H1 (cell line): Measurements from ENCODE around the gene DPH5. TPM values are rescaled to one million over a fixed set of nuclear protein-coding genes. Genes with fewer than 3 reads are reported as not detected.

ENCODE experiments used
- CTCF ChIA-PET: fragments of 300-600 bp; sonication (Branson Sonifier 250); formaldehyde crosslinking; loops from one replicate; lab custom pipeline; 2021; ENCODE audit not compliant: partially characterized antibody; lab: Charles Lee
- POLR2A ChIA-PET: fragments of 300-600 bp; sonication (Branson Sonifier 250); formaldehyde crosslinking; loops from one replicate; lab custom pipeline; 2021; ENCODE audit warnings: inconsistent platforms; ENCODE audit not compliant: partially characterized antibody; lab: Charles Lee
- DNase-seq, 2 experiments: peaks; one replicate each; pipeline versions ENCODE4 v3.0.0 to v3.0.0-alpha.2; 2010 to 2022; ENCODE audit warnings: low spot score in 2 of 2, low read depth in 1 of 2, mixed read lengths in 1 of 2
- FAIRE-seq: peaks from 2 replicates; lab custom pipeline; 2011; peaks lifted over from hg19 to GRCh38; lab: Jason Lieb, UNC
- H2AFZ ChIP-seq: 2 replicates; pipeline ENCODE4 v1.8.1; 2012; ENCODE audit warnings: low read length, inconsistent platforms
- H2AK5ac ChIP-seq: 2 replicates; pipeline ENCODE4 v1.6.1; 2013; ENCODE audit warnings: low read depth, low read length
- H2BK120ac ChIP-seq: replicated peaks from 2 replicates; pipeline ENCODE3; 2013; ENCODE audit warnings: low read depth, low read length, inconsistent platforms
- H2BK12ac ChIP-seq: 2 replicates; pipeline ENCODE4 v1.6.1; 2013; ENCODE audit warnings: low read depth, low read length
- H2BK15ac ChIP-seq: 2 replicates; pipeline ENCODE4 v1.6.1; 2013; ENCODE audit warnings: low read length
- H2BK20ac ChIP-seq: 2 replicates; pipeline ENCODE4 v1.6.1; 2013; ENCODE audit warnings: low read length
- H2BK5ac ChIP-seq: 2 replicates; pipeline ENCODE4 v1.6.1; 2013; ENCODE audit warnings: low read depth, low read length
- H3K14ac ChIP-seq: 2 replicates; pipeline ENCODE4 v1.6.1; 2013; ENCODE audit warnings: inconsistent platforms; ENCODE audit not compliant: insufficient read length
- H3K18ac ChIP-seq: 2 replicates; pipeline ENCODE4 v1.6.1; 2013; ENCODE audit warnings: low read length; ENCODE audit errors: extremely low read depth
- H3K23ac ChIP-seq: 2 replicates; pipeline ENCODE4 v1.6.1; 2013; ENCODE audit warnings: inconsistent platforms; ENCODE audit not compliant: insufficient read length
- H3K23me2 ChIP-seq: 2 replicates; pipeline ENCODE4 v1.6.1; 2013; ENCODE audit warnings: low read depth, low read length
- H3K27ac ChIP-seq: 2 replicates; pipeline ENCODE4 v1.6.1; 2011; ENCODE audit warnings: low read depth, low read length, inconsistent platforms
- H3K27me3 ChIP-seq, 4 experiments: replicated peaks in 1 of 4; 1 replicate in 1 of 4; 2 replicates in 3 of 4; pipeline versions ENCODE4 v1.6.1 to v1.8.1; 2011 to 2013; ENCODE audit warnings: low read length in 3 of 4, mild to moderate bottlenecking in 3 of 4, inconsistent platforms in 2 of 4, mixed read lengths in 2 of 4, moderate library complexity in 1 of 4; ENCODE audit not compliant: control insufficient read depth in 3 of 4, insufficient read depth in 3 of 4; ENCODE audit errors: extremely low read depth in 1 of 4
- H3K36me3 ChIP-seq, 4 experiments: 2 replicates each; pipeline versions ENCODE4 v1.6.1 to v1.8.1; 2011 to 2013; ENCODE audit warnings: mild to moderate bottlenecking in 4 of 4, low read length in 3 of 4, moderate library complexity in 2 of 4, control low read depth in 1 of 4, inconsistent platforms in 1 of 4; ENCODE audit not compliant: insufficient read depth in 4 of 4, control insufficient read depth in 2 of 4
- H3K4ac ChIP-seq: replicated peaks from 2 replicates; pipeline ENCODE3; 2013; ENCODE audit warnings: low read length, low read depth, mixed read lengths, inconsistent platforms; ENCODE audit not compliant: insufficient read length
- H3K4me1 ChIP-seq, 4 experiments: replicated peaks in 1 of 4; 1 replicate in 1 of 4; 2 replicates in 3 of 4; pipeline versions ENCODE4 v1.6.1 to v1.8.1; 2011 to 2013; ENCODE audit warnings: low read length in 3 of 4, inconsistent platforms in 2 of 4, mixed read lengths in 1 of 4; ENCODE audit not compliant: insufficient read depth in 4 of 4, control insufficient read depth in 3 of 4
- H3K4me2 ChIP-seq, 2 experiments: 2 replicates each; pipeline versions ENCODE4 v1.6.1 to v1.8.1; 2011 to 2013; ENCODE audit warnings: low read depth in 2 of 2, low read length in 2 of 2, control low read depth in 1 of 2, inconsistent platforms in 1 of 2, mild to moderate bottlenecking in 1 of 2; ENCODE audit not compliant: insufficient read depth in 1 of 2
- H3K4me3 ChIP-seq, 4 experiments: fragments of 200-600, 300-600 bp in 1 of 4; sonication (generic), shearing (Covaris generic), sonication (Bioruptor Twin) in 1 of 4; 2 replicates each; pipeline versions ENCODE4 v1.5.1 to v1.8.1; 2011 to 2016; ENCODE audit warnings: low read length in 4 of 4, low read depth in 3 of 4, control low read depth in 2 of 4, inconsistent platforms in 2 of 4, mild to moderate bottlenecking in 2 of 4, mixed read lengths in 1 of 4, moderate library complexity in 1 of 4; ENCODE audit not compliant: insufficient read depth in 2 of 4; ENCODE audit errors: extremely low read depth in 1 of 4
- H3K56ac ChIP-seq: replicated peaks from 2 replicates; pipeline ENCODE3; 2013; ENCODE audit warnings: low read depth, mild to moderate bottlenecking, mixed read lengths, low read length, inconsistent platforms; ENCODE audit not compliant: insufficient read length
- H3K79me1 ChIP-seq: 2 replicates; pipeline ENCODE4 v1.6.1; 2013; ENCODE audit warnings: low read depth, low read length, control low read depth
- H3K79me2 ChIP-seq, 2 experiments: 2 replicates each; pipeline versions ENCODE4 v1.6.1 to v1.8.1; 2012 to 2013; ENCODE audit warnings: low read length in 2 of 2, mild to moderate bottlenecking in 2 of 2, inconsistent platforms in 1 of 2; ENCODE audit not compliant: insufficient read depth in 2 of 2, control insufficient read depth in 1 of 2
- H3K9ac ChIP-seq, 4 experiments: replicated peaks in 1 of 4; 1 replicate in 1 of 4; 2 replicates in 3 of 4; pipeline versions ENCODE4 v1.6.1 to v1.8.1; 2011 to 2013; ENCODE audit warnings: low read depth in 3 of 4, low read length in 3 of 4, control low read depth in 2 of 4, mild to moderate bottlenecking in 2 of 4, moderate library complexity in 2 of 4, inconsistent platforms in 1 of 4; ENCODE audit errors: extremely low read depth in 1 of 4
- H3K9me3 ChIP-seq, 2 experiments: 2 replicates each; pipeline versions ENCODE4 v1.6.1 to v1.8.1; 2012 to 2013; ENCODE audit warnings: mild to moderate bottlenecking in 2 of 2, moderate library complexity in 2 of 2, control low read depth in 1 of 2, inconsistent platforms in 1 of 2, low read depth in 1 of 2, low read length in 1 of 2, mixed read lengths in 1 of 2; ENCODE audit not compliant: insufficient read depth in 2 of 2
- H4K20me1 ChIP-seq, 2 experiments: replicated peaks in 1 of 2; 2 replicates each; pipeline versions ENCODE3 to v1.8.1; 2011 to 2013; ENCODE audit warnings: inconsistent platforms in 2 of 2, low read length in 2 of 2, mild to moderate bottlenecking in 1 of 2; ENCODE audit not compliant: insufficient read depth in 2 of 2, control insufficient read depth in 1 of 2
- H4K5ac ChIP-seq: 2 replicates; pipeline ENCODE4 v1.6.1; 2013; ENCODE audit warnings: low read length, low read depth, mixed read lengths, inconsistent platforms; ENCODE audit not compliant: insufficient read length
- H4K8ac ChIP-seq: 2 replicates; pipeline ENCODE4 v1.8.0; 2013; ENCODE audit warnings: mild to moderate bottlenecking, moderate library complexity, low read length, inconsistent platforms; ENCODE audit not compliant: insufficient read depth; ENCODE audit errors: extremely low read depth
- H4K91ac ChIP-seq: replicated peaks from 2 replicates; pipeline ENCODE3; 2013; ENCODE audit warnings: low read length, mixed read lengths, inconsistent platforms; ENCODE audit not compliant: insufficient read length
- CREB1 ChIP-seq: IDR thresholded peaks from 2 replicates; pipeline ENCODE4 v1.6.1; 2012; ENCODE audit warnings: inconsistent platforms
- JUND ChIP-seq: IDR thresholded peaks from 2 replicates; pipeline ENCODE4 v1.6.1; 2011; ENCODE audit warnings: mild to moderate bottlenecking, improper control_type of control experiment, low read length
- MAFK ChIP-seq: IDR thresholded peaks from 2 replicates; pipeline ENCODE4 v1.6.1; 2012; ENCODE audit warnings: low read depth, mild to moderate bottlenecking, improper control_type of control experiment, low read length
- NRF1 ChIP-seq: IDR thresholded peaks from 2 replicates; pipeline ENCODE4 v1.6.1; 2011; ENCODE audit warnings: mild to moderate bottlenecking, low read depth, low read length, improper control_type of control experiment
- PHF8 ChIP-seq: fragments of 200-600 bp; sonication (generic); conservative IDR thresholded peaks from 2 replicates; pipeline ENCODE4 v1.7.1; 2012; ENCODE audit warnings: low read depth, mild to moderate bottlenecking, inconsistent platforms, low read length, moderate library complexity
- POLR2AphosphoS5 ChIP-seq: IDR thresholded peaks from 2 replicates; pipeline ENCODE4 v1.6.1; 2011; ENCODE audit warnings: low read depth, low read length
- RBBP5 ChIP-seq: IDR thresholded peaks from 2 replicates; pipeline ENCODE4 v1.7.1; 2012; ENCODE audit warnings: low read depth, mild to moderate bottlenecking, inconsistent platforms, low read length, moderate library complexity, borderline replicate concordance
- SUZ12 ChIP-seq: fragments of 200-600 bp; sonication (generic); IDR thresholded peaks from 2 replicates; pipeline ENCODE4 v1.6.1; 2012; ENCODE audit warnings: mild to moderate bottlenecking, inconsistent platforms, low read length, moderate library complexity, mixed read lengths
- TBP ChIP-seq: IDR thresholded peaks from 2 replicates; pipeline ENCODE4 v1.6.1; 2011; ENCODE audit warnings: low read depth, low read length, improper control_type of control experiment
- YY1 ChIP-seq: IDR thresholded peaks from 2 replicates; pipeline ENCODE4 v1.6.1; 2011; ENCODE audit warnings: low read depth, mild to moderate bottlenecking, low read length
- WGBS, 2 experiments: shearing (Covaris generic) in 1 of 2; methylation state at CpG; one replicate each; pipeline versions ENCODE4 v1.1.6 to v1.1.7; 2013 to 2015; ENCODE audit warnings: low lambda C conversion rate in 2 of 2, mixed read lengths in 2 of 2, inconsistent platforms in 1 of 2, low coverage in 1 of 2, missing lambda C conversion rate in 1 of 2; ENCODE audit not compliant: insufficient replicate concordance in 2 of 2, insufficient coverage in 1 of 2, insufficient read length in 1 of 2; ENCODE audit errors: extremely low coverage in 1 of 2, missing lambda C conversion rate in 1 of 2; 5-methylcytosine and 5-hydroxymethylcytosine counted together
- polyA plus RNA-seq, 7 experiments: library from polyadenylated mRNA; depleted of rRNA in 3 of 7; stranded (reverse) in 5 of 7; unstranded in 2 of 7; fragments of >200 nt in 5 of 7; fragments of 200-250 nt in 2 of 7; gene quantifications; 1 replicate in 5 of 7; 2 replicates in 1 of 7; 4 replicates in 1 of 7; pipeline versions ENCODE4 v1.2.1 to v1.2.3, GENCODE V29; 2011 to 2013; ENCODE audit warnings: missing spikeins in 2 of 7, mixed read lengths in 2 of 7
- total RNA-seq: library from RNA; stranded (reverse); fragmentation: NEBNext Ultra II Directional; extraction: Animal tissue kit (Norgen Biotek cat#: 25700); gene quantifications from 2 replicates; pipeline ENCODE4 v1.2.1, GENCODE V29; 2021
- TF ChIP-seq, protein P1 (sequence below): IDR thresholded peaks from 2 replicates; pipeline ENCODE4 v1.6.1; 2011; ENCODE audit warnings: low read length, improper control_type of control experiment

Gene DPH5
- total and polyA plus RNA-seq, 2 of the 8 experiments (the other 6 are each of a cell fraction or from before 2014, with no cell fraction given) = 67.7 to 106 TPM

DNA sequence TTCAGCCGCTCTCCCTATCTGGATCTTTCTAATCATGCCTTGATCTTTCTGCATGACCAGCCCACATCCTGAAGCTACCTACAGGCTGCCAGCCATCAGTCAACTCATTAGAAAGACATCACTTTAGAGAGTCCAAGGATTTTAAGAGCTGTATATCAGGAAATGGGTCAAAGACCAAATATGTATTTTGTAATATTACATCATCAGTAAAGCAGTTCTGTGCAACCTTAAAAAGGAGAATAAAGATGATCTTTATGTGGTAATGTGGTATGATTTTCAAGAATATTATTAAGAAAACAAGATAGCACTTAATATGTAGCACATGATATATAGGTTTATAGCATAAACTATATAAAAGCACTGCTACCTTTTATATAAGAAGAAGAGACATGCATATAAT, 82.1 kb downstream of the DPH5 start:
- H3K23ac ChIP-seq = no peak overlapping the region
- no peak overlapping the region for H2BK20ac ChIP-seq
- H2BK5ac ChIP-seq = no peak overlapping the region
- H2BK15ac ChIP-seq = no peak overlapping the region
- no peaks in the 10 kb centered on the region for H3K79me1 ChIP-seq
- H3K9ac ChIP-seq = no peak overlapping the region
- H4K5ac ChIP-seq = no peak overlapping the region
- H2AFZ ChIP-seq = no peak overlapping the region
- H3K4me1 ChIP-seq = peaks cover 0 to 2% (median 0%) of the 10 kb centered on the region in 4 experiments; a peak in 1 of 7 replicates
- H4K20me1 ChIP-seq = no peaks in the 10 kb centered on the region
- peaks cover 0 to 7% (median 3%) of the 10 kb centered on the region in 4 experiments; a peak in 2 of 8 replicates for H3K36me3 ChIP-seq
- no peak overlapping the region for H3K27ac ChIP-seq
- FAIRE-seq (no peak), DNase-seq (no peak)
- no peak overlapping the region for H2BK12ac ChIP-seq
- no peak overlapping the region for H3K18ac ChIP-seq
- CTCF ChIA-PET = no interaction called here
- no peak overlapping the region for H3K4me2 ChIP-seq
- no peak overlapping the region for H3K14ac ChIP-seq
- no peak overlapping the region for H4K91ac ChIP-seq
- H3K27me3 ChIP-seq = no peaks in the 10 kb centered on the region
- H3K79me2 ChIP-seq = peaks cover 0 to 2% of the 10 kb centered on the region in 2 experiments; a peak in 2 of 4 replicates
- H2AK5ac ChIP-seq = no peak overlapping the region
- no peak overlapping the region for H3K56ac ChIP-seq
- TF ChIP-seq NRF1 = no peak
- TF ChIP-seq PHF8 = no peak
- TF ChIP-seq, protein P1, sequence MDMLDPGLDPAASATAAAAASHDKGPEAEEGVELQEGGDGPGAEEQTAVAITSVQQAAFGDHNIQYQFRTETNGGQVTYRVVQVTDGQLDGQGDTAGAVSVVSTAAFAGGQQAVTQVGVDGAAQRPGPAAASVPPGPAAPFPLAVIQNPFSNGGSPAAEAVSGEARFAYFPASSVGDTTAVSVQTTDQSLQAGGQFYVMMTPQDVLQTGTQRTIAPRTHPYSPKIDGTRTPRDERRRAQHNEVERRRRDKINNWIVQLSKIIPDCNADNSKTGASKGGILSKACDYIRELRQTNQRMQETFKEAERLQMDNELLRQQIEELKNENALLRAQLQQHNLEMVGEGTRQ = no peak
- TF ChIP-seq RBBP5 = no peak
- no peak for TF ChIP-seq POLR2AphosphoS5
- TF ChIP-seq SUZ12 = no peak
- TF ChIP-seq TBP = no peak
- no peak for TF ChIP-seq YY1
- TF ChIP-seq CREB1 = no peak
- TF ChIP-seq JUND = no peak
- TF ChIP-seq MAFK = no peak
- POLR2A ChIA-PET = interaction anchor here (1.8 kb wide), 1 partner anchor 15 kb away, joined by 3 read pairs; no protein-coding TSS in a partner anchor
- no peaks in the 10 kb centered on the region for H3K9me3 ChIP-seq
- no peaks in the 10 kb centered on the region; the same call in 1 of the 2 replicates for H3K23me2 ChIP-seq
- H2BK120ac ChIP-seq = no peak overlapping the region
- H3K4me3 ChIP-seq = no peak overlapping the region
- no peak overlapping the region for H4K8ac ChIP-seq
- 97% methylated on average over 1 of the region's 1 CpG; no CpG with 5 or more reads in 1 of the 2 experiments for WGBS, 2 experiments
- no peak overlapping the region for H3K4ac ChIP-seq
